ENCODE data around the gene BPIFB6. TPM values are rescaled to one million over a fixed set of nuclear protein-coding genes. Genes with fewer than 3 reads are reported as not detected.

BPIFB6 gene
- total and polyA plus RNA-seq, 2 of the 4 experiments (the other 2 are of a cell fraction), result not detected

DNA sequence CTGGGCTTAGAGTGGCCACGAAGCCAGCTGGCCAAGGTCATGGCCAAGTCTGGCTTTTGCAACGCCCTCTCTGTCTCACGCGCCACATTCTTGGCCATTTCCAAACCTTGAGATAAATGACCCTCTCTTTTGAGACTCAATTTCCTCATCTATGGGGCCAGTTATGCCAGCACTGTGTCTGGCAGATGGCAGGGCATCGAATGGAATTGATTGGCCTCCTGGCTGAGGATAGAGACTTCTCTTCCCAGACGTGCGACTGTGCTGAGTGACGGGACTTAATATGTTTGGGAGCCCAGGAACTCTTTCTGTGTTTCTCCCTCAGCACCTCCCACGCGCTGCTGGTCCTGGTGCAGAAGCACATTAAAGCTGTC is 16.3 kb upstream of the BPIFB6 start:
- in situ Hi-C loops (cut with MboI; ENCODE audit: low sequenced_read_pairs) (no loop called here), intact Hi-C loops (cut with micrococcal nuclease) (no loop called here), dilution Hi-C loops (cut with HindIII; ENCODE audit: low sequenced_read_pairs, unreplicated experiment) (no loop called here)
- Histone ChIP-seq H3K27ac (ENCODE audit: insufficient read depth, low read length) (no peak overlapping the region), H4K5ac (ENCODE audit: low read depth, low read length) (no peak overlapping the region), H2BK5ac (ENCODE audit: low read depth, low read length, poor library complexity, severe bottlenecking) (no peak overlapping the region), H3K56ac (ENCODE audit: extremely low read depth, insufficient read depth, low read length) (no peak overlapping the region), H3K4me1 (ENCODE audit: control insufficient read depth, insufficient read depth, low read length) (no peaks in the 10 kb centered on the region), H2AK9ac (replicated peaks; ENCODE audit: low read depth, low read length, poor library complexity) (no peak overlapping the region), H3K27me3 (ENCODE audit: control insufficient read depth, insufficient read depth, low read length) (peaks cover 14% of the 10 kb centered on the region), H2AK5ac (ENCODE audit: low read depth, low read length) (no peak overlapping the region), H4K91ac (ENCODE audit: insufficient read depth, low read depth, low read length) (no peak overlapping the region), H4K20me1 (ENCODE audit: insufficient read depth, low read length) (no peaks in the 10 kb centered on the region), H3K79me1 (ENCODE audit: low read depth in 1 of 2, low read length in 2 of 2) (no peaks in the 10 kb centered on the region), H3K9ac (ENCODE audit: low read depth, low read length) (no peak overlapping the region), H4K8ac (ENCODE audit: low read depth in 2 of 2, low read length in 2 of 2) (no peak overlapping the region), H3K36me3 (ENCODE audit: control insufficient read depth, insufficient read depth, low read length) (no peaks in the 10 kb centered on the region), H3K14ac (replicated peaks; ENCODE audit: low read depth, low read length) (no peak overlapping the region), H3K9me3 (ENCODE audit: control insufficient read depth, insufficient read depth, low read length) (no peaks in the 10 kb centered on the region), H2BK15ac (ENCODE audit: low read depth, low read length) (no peak overlapping the region), H3K18ac (ENCODE audit: low read depth, low read length) (no peak overlapping the region), H3K4me2 (ENCODE audit: low read depth, low read length) (no peak overlapping the region), H2AFZ (replicated peaks; ENCODE audit: low read length, poor library complexity) (no peak overlapping the region), H2BK20ac (ENCODE audit: low read depth, low read length) (no peak overlapping the region), H3K9me1 (ENCODE audit: insufficient read depth, low read length) (no peaks in the 10 kb centered on the region), H3K4me3 (ENCODE audit: insufficient read depth, low read depth, low read length) (no peak overlapping the region), H2BK120ac (ENCODE audit: low read depth, low read length) (no peak overlapping the region), H3K23ac (ENCODE audit: low read depth, low read length) (no peak overlapping the region), H3K4ac (ENCODE audit: low read depth, low read length) (no peak overlapping the region)
- no peak for ATAC-seq (ENCODE audit: low read depth)
- no TSS peak for BruUV-seq (replicated peaks)
- DNase-seq, result no peak
- ChIA-PET CTCF (no interaction called here), POLR2A (ENCODE audit: unreplicated experiment) (no interaction called here)
- TF ChIP-seq, protein P1, sequence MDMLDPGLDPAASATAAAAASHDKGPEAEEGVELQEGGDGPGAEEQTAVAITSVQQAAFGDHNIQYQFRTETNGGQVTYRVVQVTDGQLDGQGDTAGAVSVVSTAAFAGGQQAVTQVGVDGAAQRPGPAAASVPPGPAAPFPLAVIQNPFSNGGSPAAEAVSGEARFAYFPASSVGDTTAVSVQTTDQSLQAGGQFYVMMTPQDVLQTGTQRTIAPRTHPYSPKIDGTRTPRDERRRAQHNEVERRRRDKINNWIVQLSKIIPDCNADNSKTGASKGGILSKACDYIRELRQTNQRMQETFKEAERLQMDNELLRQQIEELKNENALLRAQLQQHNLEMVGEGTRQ (IDR thresholded peaks at IDR 0.05; ENCODE audit: low read depth, low read length), result no peak
- TF ChIP-seq RCOR1 (IDR thresholded peaks at IDR 0.05; ENCODE audit: insufficient replicate concordance, low read length) (no peak), CEBPB (IDR thresholded peaks at IDR 0.05; ENCODE audit: low read depth, low read length) (no peak), POLR2A (IDR thresholded peaks at IDR 0.05; ENCODE audit: low read depth, low read length) (no peak), MXI1 (IDR thresholded peaks at IDR 0.05; ENCODE audit: borderline replicate concordance, low read depth, low read length) (no peak), RFX5 (IDR thresholded peaks at IDR 0.05; ENCODE audit: low read depth, low read length) (no peak), SMC3 (IDR thresholded peaks at IDR 0.05; ENCODE audit: low read depth, low read length) (no peak), RAD21 (IDR thresholded peaks at IDR 0.05; ENCODE audit: low read length) (no peak), FOS (IDR thresholded peaks at IDR 0.05; ENCODE audit: low read depth, low read length) (no peak), MAZ (IDR thresholded peaks at IDR 0.05; ENCODE audit: borderline replicate concordance, low read depth, low read length) (no peak), MAFK (IDR thresholded peaks at IDR 0.05; ENCODE audit: low read depth, low read length) (no peak), BHLHE40 (IDR thresholded peaks at IDR 0.05; ENCODE audit: low read depth, low read length) (no peak), CHD1 (IDR thresholded peaks at IDR 0.05; ENCODE audit: low read depth, low read length) (no peak), NFE2L2 (IDR thresholded peaks at IDR 0.05; ENCODE audit: low read depth, low read length) (no peak)
- TF ChIP-seq, protein P2, sequence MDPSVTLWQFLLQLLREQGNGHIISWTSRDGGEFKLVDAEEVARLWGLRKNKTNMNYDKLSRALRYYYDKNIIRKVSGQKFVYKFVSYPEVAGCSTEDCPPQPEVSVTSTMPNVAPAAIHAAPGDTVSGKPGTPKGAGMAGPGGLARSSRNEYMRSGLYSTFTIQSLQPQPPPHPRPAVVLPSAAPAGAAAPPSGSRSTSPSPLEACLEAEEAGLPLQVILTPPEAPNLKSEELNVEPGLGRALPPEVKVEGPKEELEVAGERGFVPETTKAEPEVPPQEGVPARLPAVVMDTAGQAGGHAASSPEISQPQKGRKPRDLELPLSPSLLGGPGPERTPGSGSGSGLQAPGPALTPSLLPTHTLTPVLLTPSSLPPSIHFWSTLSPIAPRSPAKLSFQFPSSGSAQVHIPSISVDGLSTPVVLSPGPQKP (IDR thresholded peaks at IDR 0.05; ENCODE audit: borderline replicate concordance, low read depth, low read length), result no peak
- TF ChIP-seq, protein P3, sequence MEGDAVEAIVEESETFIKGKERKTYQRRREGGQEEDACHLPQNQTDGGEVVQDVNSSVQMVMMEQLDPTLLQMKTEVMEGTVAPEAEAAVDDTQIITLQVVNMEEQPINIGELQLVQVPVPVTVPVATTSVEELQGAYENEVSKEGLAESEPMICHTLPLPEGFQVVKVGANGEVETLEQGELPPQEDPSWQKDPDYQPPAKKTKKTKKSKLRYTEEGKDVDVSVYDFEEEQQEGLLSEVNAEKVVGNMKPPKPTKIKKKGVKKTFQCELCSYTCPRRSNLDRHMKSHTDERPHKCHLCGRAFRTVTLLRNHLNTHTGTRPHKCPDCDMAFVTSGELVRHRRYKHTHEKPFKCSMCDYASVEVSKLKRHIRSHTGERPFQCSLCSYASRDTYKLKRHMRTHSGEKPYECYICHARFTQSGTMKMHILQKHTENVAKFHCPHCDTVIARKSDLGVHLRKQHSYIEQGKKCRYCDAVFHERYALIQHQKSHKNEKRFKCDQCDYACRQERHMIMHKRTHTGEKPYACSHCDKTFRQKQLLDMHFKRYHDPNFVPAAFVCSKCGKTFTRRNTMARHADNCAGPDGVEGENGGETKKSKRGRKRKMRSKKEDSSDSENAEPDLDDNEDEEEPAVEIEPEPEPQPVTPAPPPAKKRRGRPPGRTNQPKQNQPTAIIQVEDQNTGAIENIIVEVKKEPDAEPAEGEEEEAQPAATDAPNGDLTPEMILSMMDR (conservative IDR thresholded peaks at IDR 0.05; ENCODE audit: low read depth, low read length), result no peak
- 57% methylated on average over 4 of the region's 10 CpGs; no CpG with 5 or more reads in 1 of the 2 experiments for WGBS, 2 experiments (ENCODE audit: extremely low coverage in 2 of 2, insufficient read length in 1 of 2)

All from IMR-90 (cell line).